Suprapubic skin (tissue), 4 donors: ENCODE data around the gene COL6A3. TPM values are rescaled to one million over a fixed set of nuclear protein-coding genes. Genes with fewer than 3 reads are reported as not detected.

Source experiments
- DNase-seq, 2 donors: peaks; one replicate each; pipeline ENCODE4 v3.0.0-alpha.2; 2019; ENCODE audit warnings: low spot score in 2 of 2
- H3K27ac ChIP-seq: fragments of 200-600 bp; sonication (generic); one replicate; pipeline ENCODE4 v1.5.1; 2019
- H3K27me3 ChIP-seq: fragments of 200-600 bp; sonication (generic); one replicate; pipeline ENCODE4 v1.5.1; 2019
- H3K36me3 ChIP-seq: fragments of 200-600 bp; sonication (generic); one replicate; pipeline ENCODE4 v1.5.1; 2019
- H3K4me1 ChIP-seq: fragments of 200-600 bp; sonication (generic); one replicate; pipeline ENCODE4 v1.5.1; 2019
- H3K4me3 ChIP-seq: fragments of 200-600 bp; sonication (generic); one replicate; pipeline ENCODE4 v1.5.1; 2019; ENCODE audit warnings: mild to moderate bottlenecking
- H3K9me3 ChIP-seq: fragments of 200-600 bp; sonication (generic); one replicate; pipeline ENCODE4 v1.5.1; 2019
- CTCF ChIP-seq, 2 donors: fragments of 200-600 bp in 1 of 2; fragments of 450-650 bp in 1 of 2; sonication (generic) in 1 of 2; IDR thresholded peaks; one replicate each; pipeline ENCODE4 v1.5.1; 2016 to 2019; ENCODE audit warnings: antibody characterized with exemption in 2 of 2, mild to moderate bottlenecking in 1 of 2, moderate library complexity in 1 of 2
- EP300 ChIP-seq: sonication (generic); formaldehyde crosslinking; IDR thresholded peaks from one replicate; pipeline ENCODE4 v1.6.1; 2017; ENCODE audit warnings: antibody characterized with exemption
- POLR2A ChIP-seq, 2 donors: fragments of 450-650 bp; IDR thresholded peaks; one replicate each; pipeline ENCODE4 v1.6.1; 2017; ENCODE audit warnings: antibody characterized with exemption in 2 of 2, mild to moderate bottlenecking in 2 of 2, moderate library complexity in 2 of 2
- POLR2AphosphoS5 ChIP-seq, 3 donors: sonication (generic); formaldehyde crosslinking; IDR thresholded peaks; one replicate each; pipeline ENCODE4 v1.6.1; 2017; ENCODE audit warnings: antibody characterized with exemption in 3 of 3
- WGBS: methylation state at CpG from one replicate; pipeline ENCODE4 v1.1.5; 2018; 5-methylcytosine and 5-hydroxymethylcytosine counted together
- total RNA-seq, 4 donors: library from RNA; depleted of rRNA; stranded (reverse); fragments of >200 nt; gene quantifications; one replicate each; pipeline ENCODE4 v1.1.0, GENCODE V29; 2016

COL6A3 gene
- total RNA-seq, 4 donors from 2014 or later: 50.1 to 79.2 (median 66.3) TPM

DNA sequence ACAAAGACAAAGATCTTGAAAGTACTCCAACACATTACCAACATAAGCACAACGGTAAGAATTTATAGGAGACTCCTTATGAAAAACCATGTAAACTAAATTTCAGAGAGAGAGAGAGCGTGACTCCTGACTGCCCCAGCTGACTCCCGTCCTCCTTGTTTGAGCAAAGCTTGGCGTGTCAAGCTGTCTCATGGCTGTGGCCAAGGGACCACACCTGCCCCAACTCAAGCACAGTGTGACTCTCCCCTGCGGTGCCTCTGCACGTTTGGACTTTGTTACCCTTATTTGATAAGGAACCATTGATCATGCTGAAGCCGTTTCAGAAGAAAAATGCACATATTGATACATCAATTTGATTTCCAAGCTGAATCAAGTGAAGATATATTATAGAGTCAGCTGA is 124.8 kb downstream of the COL6A3 start:
- H3K27ac ChIP-seq: no peak overlapping the region
- no peaks in the 10 kb centered on the region for H3K27me3 ChIP-seq
- H3K4me1 ChIP-seq: peaks cover 32% of the 10 kb centered on the region
- no peak for DNase-seq
- H3K9me3 ChIP-seq: peaks cover 5% of the 10 kb centered on the region
- H3K36me3 ChIP-seq: no peaks in the 10 kb centered on the region
- WGBS: 80% methylated on average over 7 of the region's 7 CpGs
- TF ChIP-seq POLR2A (IDR thresholded peaks at IDR 0.05) (no peak), POLR2AphosphoS5 (IDR thresholded peaks at IDR 0.05) (no peak), EP300 (no peak), CTCF (IDR thresholded peaks at IDR 0.05) (no peak)
- H3K4me3 ChIP-seq: no peak overlapping the region

DNA sequence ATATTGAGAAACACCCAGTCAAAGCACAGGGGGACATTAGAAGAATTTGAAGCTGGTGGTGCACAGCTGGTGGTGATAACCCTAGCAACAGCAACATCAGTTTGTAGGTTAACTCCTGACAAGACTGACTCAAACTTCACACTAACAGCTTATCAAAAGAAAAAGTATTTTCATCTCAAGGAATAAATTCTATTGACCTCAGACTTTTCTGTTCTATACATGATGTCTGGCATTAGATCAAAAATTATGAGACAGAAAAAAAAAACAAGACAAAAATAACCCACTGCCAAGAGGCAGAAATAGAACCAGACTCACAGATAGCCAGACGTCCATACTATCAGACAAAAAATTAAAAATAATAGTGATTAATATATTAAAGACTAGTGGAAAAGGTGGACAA is 126.1 kb downstream of the COL6A3 start:
- no peak for DNase-seq
- TF ChIP-seq POLR2AphosphoS5 (IDR thresholded peaks at IDR 0.05): no peak
- TF ChIP-seq POLR2A (IDR thresholded peaks at IDR 0.05): no peak
- no peak for TF ChIP-seq CTCF (IDR thresholded peaks at IDR 0.05)
- TF ChIP-seq EP300: no peak
- H3K4me3 ChIP-seq: no peak overlapping the region
- WGBS: 80% methylated on average over 1 of the region's 1 CpG
- H3K27ac ChIP-seq: no peak overlapping the region
- H3K27me3 ChIP-seq: no peaks in the 10 kb centered on the region
- peaks cover 3% of the 10 kb centered on the region for H3K9me3 ChIP-seq
- peaks cover 29% of the 10 kb centered on the region for H3K4me1 ChIP-seq
- H3K36me3 ChIP-seq: no peaks in the 10 kb centered on the region

GRCh38 chr2:237283131-237283928 is 130.6 kb downstream of the COL6A3 start:
- WGBS: 74% methylated on average over 4 of the region's 4 CpGs
- no peak for DNase-seq
- no peak overlapping the region for H3K27ac ChIP-seq

DNA sequence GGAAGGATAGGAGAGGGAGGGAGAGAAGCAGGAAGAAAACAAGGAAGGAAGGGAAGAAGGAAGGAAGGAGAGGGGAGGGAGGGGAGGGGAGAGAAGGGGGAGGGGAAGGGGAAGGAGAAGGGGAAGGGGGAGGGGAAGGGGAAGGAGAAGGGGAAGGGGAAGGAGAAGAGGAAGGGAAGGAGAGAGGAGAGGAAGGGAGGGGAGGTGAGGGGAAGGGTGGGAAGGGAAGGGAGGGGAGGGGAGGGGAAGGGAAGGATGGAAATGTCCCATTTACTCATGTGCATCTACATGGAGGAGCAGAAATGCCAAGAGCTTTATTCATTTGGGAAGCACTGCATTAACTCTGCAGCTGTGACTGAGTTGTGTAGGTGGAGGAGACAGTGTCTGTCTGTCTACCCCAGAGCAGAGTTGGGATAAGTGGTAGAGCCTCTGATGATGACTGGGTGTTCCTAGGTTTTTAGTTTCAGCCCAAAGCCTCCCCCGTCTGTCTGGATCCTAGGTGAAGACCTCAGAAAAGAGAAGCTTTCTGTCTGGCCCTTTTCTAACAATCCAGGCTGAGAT is 131.3 kb downstream of the COL6A3 start:
- no peaks in the 10 kb centered on the region for H3K9me3 ChIP-seq
- no peak overlapping the region for H3K4me3 ChIP-seq
- H3K27ac ChIP-seq: no peak overlapping the region
- 81% methylated on average over 1 of the region's 1 CpG for WGBS
- TF ChIP-seq CTCF (IDR thresholded peaks at IDR 0.05) (no peak), POLR2A (IDR thresholded peaks at IDR 0.05) (no peak), EP300 (no peak), POLR2AphosphoS5 (IDR thresholded peaks at IDR 0.05) (no peak)
- no peak for DNase-seq
- no peaks in the 10 kb centered on the region for H3K36me3 ChIP-seq
- peaks cover 19% of the 10 kb centered on the region for H3K4me1 ChIP-seq
- H3K27me3 ChIP-seq: no peaks in the 10 kb centered on the region

More at GRCh38 chr2:237283131-237283928, 130.6 kb downstream of the COL6A3 start:
- no peak overlapping the region for H3K4me3 ChIP-seq
- H3K4me1 ChIP-seq: peaks cover 15% of the 10 kb centered on the region
- TF ChIP-seq EP300 (no peak), POLR2AphosphoS5 (IDR thresholded peaks at IDR 0.05) (no peak), POLR2A (IDR thresholded peaks at IDR 0.05) (no peak), CTCF (IDR thresholded peaks at IDR 0.05) (no peak)
- no peaks in the 10 kb centered on the region for H3K27me3 ChIP-seq
- H3K36me3 ChIP-seq: no peaks in the 10 kb centered on the region
- no peaks in the 10 kb centered on the region for H3K9me3 ChIP-seq

DNA sequence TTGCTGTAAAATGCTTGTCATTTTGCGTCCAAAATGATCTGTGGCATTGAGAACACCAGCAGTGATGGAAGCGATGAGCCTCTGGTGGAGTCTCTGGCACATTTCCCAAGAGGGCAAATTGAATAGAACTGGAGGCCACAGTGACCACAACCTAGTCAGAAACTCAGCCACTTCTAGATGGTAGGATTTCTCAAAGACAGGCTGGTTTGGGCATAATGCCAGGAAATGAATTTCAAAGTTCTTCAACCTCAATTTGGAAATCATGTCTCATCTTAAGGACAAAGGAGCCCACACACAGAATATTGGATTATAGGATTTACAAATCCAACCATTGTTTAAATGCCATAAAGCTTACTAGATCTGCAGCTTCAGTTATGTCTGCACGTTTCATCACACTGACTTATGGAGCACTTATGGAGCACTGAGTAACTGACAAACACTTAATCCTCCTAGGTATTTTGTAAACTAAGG is 132.1 kb downstream of the COL6A3 start:
- 73% methylated on average over 3 of the region's 3 CpGs for WGBS
- DNase-seq: no peak
- Histone ChIP-seq H3K36me3 (no peaks in the 10 kb centered on the region), H3K4me1 (peaks cover 20% of the 10 kb centered on the region), H3K27me3 (no peaks in the 10 kb centered on the region), H3K4me3 (no peak overlapping the region), H3K27ac (peak overlapping the region; percentile 24), H3K9me3 (no peaks in the 10 kb centered on the region)
- TF ChIP-seq CTCF (IDR thresholded peaks at IDR 0.05) (no peak), EP300 (no peak), POLR2A (IDR thresholded peaks at IDR 0.05) (no peak), POLR2AphosphoS5 (IDR thresholded peaks at IDR 0.05) (no peak)
